Osteocyte (in vitro differentiated cells): ENCODE data around the gene ARL9. TPM values are rescaled to one million over a fixed set of nuclear protein-coding genes. Genes with fewer than 3 reads are reported as not detected.

ENCODE experiments used
- DNase-seq: peaks from one replicate; pipeline ENCODE4 v3.0.0; 2021; ENCODE audit warnings: mixed read lengths; ENCODE audit not compliant: unreplicated experiment; ENCODE audit errors: extremely low spot score
- H3K27ac Mint-ChIP-seq: one replicate; pipeline ENCODE4 v1.8.0; 2021; ENCODE audit warnings: mild to moderate bottlenecking, mixed read lengths; ENCODE audit not compliant: unreplicated experiment
- H3K27me3 Mint-ChIP-seq: one replicate; pipeline ENCODE4 v1.8.0; 2021; ENCODE audit warnings: mixed read lengths; ENCODE audit not compliant: unreplicated experiment
- H3K36me3 Mint-ChIP-seq: one replicate; pipeline ENCODE4 v1.8.0; 2021; ENCODE audit warnings: mixed read lengths; ENCODE audit not compliant: unreplicated experiment
- H3K4me1 Mint-ChIP-seq: one replicate; pipeline ENCODE4 v1.8.0; 2021; ENCODE audit warnings: mixed read lengths; ENCODE audit not compliant: unreplicated experiment
- H3K4me3 Mint-ChIP-seq: one replicate; pipeline ENCODE4 v1.8.0; 2021; ENCODE audit warnings: mild to moderate bottlenecking, moderate library complexity, mixed read lengths; ENCODE audit not compliant: unreplicated experiment
- H3K9me3 Mint-ChIP-seq: one replicate; pipeline ENCODE4 v1.8.0; 2021; ENCODE audit warnings: mixed read lengths; ENCODE audit not compliant: unreplicated experiment
- total RNA-seq: library from RNA; stranded (reverse); gene quantifications from 2 replicates; pipeline ENCODE4 v1.2.1, GENCODE V29; 2021
- TF ChIP-seq, protein P1 (sequence below): fragments of 200-600 bp; sonication (generic); IDR thresholded peaks from 2 replicates; pipeline ENCODE4 v1.5.0; 2021; ENCODE audit warnings: antibody characterized with exemption, mild to moderate bottlenecking, moderate library complexity

The ARL9 gene
- total RNA-seq, 1 donor from 2014 or later, result 1.4 TPM

DNA sequence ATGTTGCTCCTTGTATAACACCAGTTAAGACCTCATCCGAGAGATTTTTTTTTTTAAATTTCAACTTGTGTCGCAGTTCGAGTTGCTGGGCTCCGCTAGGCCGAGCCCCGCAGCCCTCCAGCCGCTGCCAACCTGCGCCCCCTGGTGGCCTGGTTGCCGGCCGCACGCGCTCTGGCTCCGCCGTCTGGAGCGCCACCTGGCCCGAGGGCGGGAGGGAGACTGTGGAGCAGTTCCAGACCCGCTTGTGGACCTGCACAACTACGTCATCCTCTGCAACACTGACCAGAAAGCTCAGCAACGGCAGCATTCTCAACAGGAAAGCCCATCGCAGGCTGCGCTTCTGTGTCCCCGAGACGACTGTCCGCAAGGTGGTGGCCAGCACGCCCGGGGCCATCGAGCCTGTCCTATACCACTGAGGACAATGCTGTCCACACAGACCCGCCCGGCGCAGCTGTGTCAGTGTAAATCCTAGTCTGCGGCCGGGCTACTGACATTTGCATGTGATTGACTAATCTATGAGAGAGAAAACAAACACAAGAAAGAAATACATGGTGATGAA is 39.1 kb downstream of the ARL9 start:
- no peaks in the 10 kb centered on the region for H3K9me3 Mint-ChIP-seq
- TF ChIP-seq, protein P1, sequence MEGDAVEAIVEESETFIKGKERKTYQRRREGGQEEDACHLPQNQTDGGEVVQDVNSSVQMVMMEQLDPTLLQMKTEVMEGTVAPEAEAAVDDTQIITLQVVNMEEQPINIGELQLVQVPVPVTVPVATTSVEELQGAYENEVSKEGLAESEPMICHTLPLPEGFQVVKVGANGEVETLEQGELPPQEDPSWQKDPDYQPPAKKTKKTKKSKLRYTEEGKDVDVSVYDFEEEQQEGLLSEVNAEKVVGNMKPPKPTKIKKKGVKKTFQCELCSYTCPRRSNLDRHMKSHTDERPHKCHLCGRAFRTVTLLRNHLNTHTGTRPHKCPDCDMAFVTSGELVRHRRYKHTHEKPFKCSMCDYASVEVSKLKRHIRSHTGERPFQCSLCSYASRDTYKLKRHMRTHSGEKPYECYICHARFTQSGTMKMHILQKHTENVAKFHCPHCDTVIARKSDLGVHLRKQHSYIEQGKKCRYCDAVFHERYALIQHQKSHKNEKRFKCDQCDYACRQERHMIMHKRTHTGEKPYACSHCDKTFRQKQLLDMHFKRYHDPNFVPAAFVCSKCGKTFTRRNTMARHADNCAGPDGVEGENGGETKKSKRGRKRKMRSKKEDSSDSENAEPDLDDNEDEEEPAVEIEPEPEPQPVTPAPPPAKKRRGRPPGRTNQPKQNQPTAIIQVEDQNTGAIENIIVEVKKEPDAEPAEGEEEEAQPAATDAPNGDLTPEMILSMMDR, result peak; percentile 100
- no peaks in the 10 kb centered on the region for H3K36me3 Mint-ChIP-seq
- peak overlapping the region; percentile 57 for H3K4me3 Mint-ChIP-seq
- peak; percentile 96 for DNase-seq
- peaks cover 8% of the 10 kb centered on the region for H3K4me1 Mint-ChIP-seq
- H3K27me3 Mint-ChIP-seq, result peaks cover 57% of the 10 kb centered on the region
- no peak overlapping the region for H3K27ac Mint-ChIP-seq

DNA sequence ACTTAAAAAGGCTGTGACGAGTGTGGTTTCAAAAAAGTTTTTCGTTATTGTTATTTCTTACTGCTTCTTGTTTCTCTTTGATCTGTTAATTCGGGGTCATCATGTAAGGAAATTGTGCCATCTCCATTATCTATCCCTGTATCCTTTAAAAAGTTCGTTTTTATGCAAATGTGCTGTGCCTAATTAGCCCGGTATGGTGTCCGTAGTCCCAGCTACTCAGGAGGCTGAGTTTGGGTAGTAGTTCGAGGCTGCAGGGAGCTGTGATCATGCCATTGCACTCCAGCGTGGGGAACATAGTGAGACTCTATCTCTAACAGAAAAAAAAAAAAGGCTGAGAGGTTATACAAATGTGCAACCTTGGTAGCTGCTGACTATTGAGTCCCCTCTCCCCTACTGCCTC is 45.1 kb downstream of the ARL9 start:
- Mint-ChIP-seq H3K4me1 (no peaks in the 10 kb centered on the region), H3K36me3 (no peaks in the 10 kb centered on the region), H3K9me3 (peaks cover 5% of the 10 kb centered on the region), H3K4me3 (no peak overlapping the region), H3K27ac (no peak overlapping the region), H3K27me3 (peaks cover 80% of the 10 kb centered on the region)
- DNase-seq, result no peak
- TF ChIP-seq, protein P1, result no peak

DNA sequence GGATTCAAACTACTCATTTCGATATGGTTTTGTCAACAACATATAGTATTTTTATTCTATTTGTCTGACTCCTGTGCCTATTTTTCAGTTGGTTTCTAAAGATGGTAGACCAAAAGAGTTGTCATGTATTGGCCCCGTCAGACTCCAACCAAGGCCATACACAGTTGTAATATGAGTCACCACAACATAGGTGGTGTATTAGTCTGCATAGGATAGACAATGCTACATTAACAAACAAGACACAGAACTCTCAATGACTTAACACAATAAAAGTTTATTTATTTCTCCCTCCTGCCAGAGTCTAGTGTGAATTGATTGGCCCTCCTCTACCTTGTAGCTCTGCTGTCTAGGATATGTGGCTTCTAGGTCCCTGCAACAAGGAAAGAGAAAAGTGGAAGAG is 45.9 kb downstream of the ARL9 start:
- Mint-ChIP-seq H3K27me3 (peaks cover 80% of the 10 kb centered on the region), H3K4me3 (no peak overlapping the region), H3K36me3 (no peaks in the 10 kb centered on the region), H3K27ac (no peak overlapping the region), H3K4me1 (no peaks in the 10 kb centered on the region), H3K9me3 (peaks cover 6% of the 10 kb centered on the region)
- TF ChIP-seq, protein P1, result no peak
- no peak for DNase-seq

DNA sequence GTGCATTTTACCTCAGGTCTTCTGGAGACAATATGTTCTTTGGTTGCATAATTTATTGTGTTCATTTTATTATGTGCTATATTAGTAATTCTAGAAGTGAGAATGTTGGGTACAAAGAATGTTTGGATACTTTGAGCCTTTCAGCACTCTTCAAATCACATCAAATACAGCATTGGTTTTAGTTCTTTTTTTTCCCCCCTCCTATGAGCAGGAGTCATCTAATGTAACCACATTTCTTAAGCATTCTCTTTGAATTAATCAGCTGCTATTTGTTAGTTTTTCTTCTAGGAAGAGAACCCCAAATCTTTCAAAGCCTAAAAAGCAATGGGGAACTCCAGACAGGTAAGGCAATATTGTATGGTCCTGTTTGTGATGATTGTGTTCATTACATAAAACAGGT is 46.7 kb downstream of the ARL9 start:
- H3K9me3 Mint-ChIP-seq, result peaks cover 6% of the 10 kb centered on the region
- no peaks in the 10 kb centered on the region for H3K36me3 Mint-ChIP-seq
- H3K27me3 Mint-ChIP-seq, result peaks cover 77% of the 10 kb centered on the region
- no peak for DNase-seq
- H3K4me3 Mint-ChIP-seq, result no peak overlapping the region
- TF ChIP-seq, protein P1, result no peak
- H3K27ac Mint-ChIP-seq, result no peak overlapping the region
- no peaks in the 10 kb centered on the region for H3K4me1 Mint-ChIP-seq

DNA sequence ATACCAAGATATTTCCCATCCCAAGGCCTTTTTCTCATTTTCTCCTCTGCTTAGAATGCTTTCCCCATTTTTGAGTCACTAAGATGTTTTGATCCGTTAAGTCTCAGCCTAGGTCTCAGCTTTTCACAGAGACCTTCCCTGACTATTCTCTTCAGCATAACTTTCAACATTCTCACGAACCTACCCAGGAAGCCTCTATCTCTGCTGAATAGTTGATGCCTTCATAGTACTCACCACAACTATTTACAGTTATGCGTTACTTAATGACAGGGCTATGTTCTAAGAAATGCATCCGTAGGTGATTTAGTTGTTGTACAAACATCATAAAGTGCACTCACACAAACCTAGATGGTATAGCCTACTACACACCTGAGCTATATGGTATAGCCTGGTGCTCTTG is 64.5 kb downstream of the ARL9 start:
- no peaks in the 10 kb centered on the region for H3K4me1 Mint-ChIP-seq
- H3K27me3 Mint-ChIP-seq, result peaks cover 32% of the 10 kb centered on the region
- no peak overlapping the region for H3K27ac Mint-ChIP-seq
- TF ChIP-seq, protein P1, result no peak
- H3K36me3 Mint-ChIP-seq, result no peaks in the 10 kb centered on the region
- no peak for DNase-seq
- no peak overlapping the region for H3K4me3 Mint-ChIP-seq
- no peaks in the 10 kb centered on the region for H3K9me3 Mint-ChIP-seq

Other genes with a start within 250 kb of the ARL9 start
- gene AASDH, start 118.3 kb upstream of the ARL9 start, total RNA-seq, result 8.6 and 10.3 TPM in 2 replicates
- gene PPAT, start 70.2 kb upstream of the ARL9 start, total RNA-seq, result 12.6 and 14.0 TPM in 2 replicates
- 62.9 and 65.3 TPM in 2 replicates for gene PAICS, start 69.5 kb upstream of the ARL9 start, total RNA-seq
- 116 and 124 TPM in 2 replicates for gene SRP72, start 38.2 kb upstream of the ARL9 start, total RNA-seq
- gene HOPX, start 175.5 kb downstream of the ARL9 start, total RNA-seq, result 0.35 TPM in 1 of 2 replicates, not detected in the other